Retinal pigment epithelial cell (primary cell): ENCODE measurements around the gene PCNT.

Source experiments
- DNase-seq: peaks from one replicate; pipeline ENCODE4 v3.0.0-alpha.2; 2010; ENCODE audit warnings: low read depth
- H3K4me3 ChIP-seq: 2 replicates; pipeline ENCODE4 v1.5.1; 2011; ENCODE audit warnings: mild to moderate bottlenecking, low read length, control low read depth, moderate library complexity
- CTCF ChIP-seq: conservative IDR thresholded peaks from 2 replicates; pipeline ENCODE4 v1.5.1; 2011; ENCODE audit warnings: low read depth, low read length, control low read depth, inconsistent platforms

Gene PCNT

GRCh38 chr21:46366091-46366490, 42.1 kb downstream of the PCNT start:
- TF ChIP-seq CTCF: no peak
- no peak for DNase-seq
- H3K4me3 ChIP-seq: no peak overlapping the region

DNA sequence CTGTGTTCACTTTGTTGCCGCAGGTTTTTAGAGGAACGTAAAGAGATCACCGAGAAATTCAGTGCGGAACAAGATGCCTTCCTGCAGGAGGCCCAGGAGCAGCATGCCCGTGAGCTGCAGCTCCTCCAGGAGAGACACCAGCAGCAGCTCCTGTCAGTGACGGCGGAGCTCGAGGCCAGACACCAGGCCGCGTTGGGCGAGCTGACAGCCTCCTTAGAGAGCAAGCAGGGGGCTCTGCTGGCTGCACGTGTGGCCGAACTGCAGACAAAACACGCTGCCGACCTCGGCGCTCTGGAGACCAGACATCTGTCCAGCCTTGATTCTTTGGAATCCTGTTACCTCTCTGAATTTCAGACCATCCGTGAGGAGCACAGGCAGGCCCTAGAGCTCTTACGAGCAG, 42.6 kb downstream of the PCNT start:
- H3K4me3 ChIP-seq: no peak overlapping the region
- no peak for DNase-seq
- TF ChIP-seq CTCF: no peak

- no peak for TF ChIP-seq CTCF
- DNase-seq: no peak
- no peak overlapping the region for H3K4me3 ChIP-seq
These were observed 43.0 kb downstream of the PCNT start for GRCh38 chr21:46366966-46367365.

DNA sequence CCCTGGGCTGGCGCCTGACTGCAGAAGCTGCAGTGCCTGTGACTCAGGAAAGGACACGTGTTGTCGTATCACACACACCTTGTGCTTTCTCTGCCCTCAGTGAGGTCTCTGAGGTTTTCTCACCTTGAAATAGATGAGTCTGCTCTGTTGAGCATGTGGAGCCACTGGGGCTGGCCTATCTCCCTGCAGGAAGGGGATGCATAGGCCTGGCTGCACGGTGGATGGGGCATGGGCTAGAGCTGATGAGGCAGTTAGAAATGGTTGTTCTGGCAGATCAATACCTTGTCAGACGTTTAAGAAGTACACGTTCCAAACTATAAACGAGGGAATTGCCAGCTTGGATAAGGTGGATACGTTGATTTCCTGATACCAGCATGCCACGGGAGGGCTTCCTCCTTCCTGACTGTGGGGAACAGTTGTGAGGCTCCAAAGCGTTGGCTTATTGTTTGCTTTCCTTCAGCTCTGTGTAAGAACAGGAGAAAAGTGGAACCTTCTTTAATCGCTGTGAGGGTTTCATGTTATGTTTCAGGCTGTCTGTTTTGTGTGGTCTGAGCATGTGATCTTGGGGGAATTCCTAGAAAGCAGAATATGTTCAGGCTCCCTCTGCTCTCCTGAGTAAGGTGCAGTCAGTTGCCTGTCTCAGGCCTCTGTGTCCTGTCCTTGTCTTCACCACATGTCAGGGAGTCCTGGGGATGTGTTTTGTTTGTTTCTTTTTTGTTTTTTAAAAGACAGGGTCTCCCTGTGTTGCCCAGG, 44.8 kb downstream of the PCNT start:
- no peak for DNase-seq
- no peak overlapping the region for H3K4me3 ChIP-seq
- no peak for TF ChIP-seq CTCF

GRCh38 chr21:46369520-46370235, 45.7 kb downstream of the PCNT start:
- no peak overlapping the region for H3K4me3 ChIP-seq
- DNase-seq: no peak
- TF ChIP-seq CTCF: no peak

GRCh38 chr21:46371204-46372013, 47.5 kb downstream of the PCNT start:
- TF ChIP-seq CTCF: no peak
- H3K4me3 ChIP-seq: no peak overlapping the region
- DNase-seq: no peak
